Right lobe of liver (tissue), 4 donors: ENCODE data around the gene VWA7.

Experiments
- POLR2A ChIP-seq: fragments of 450-650 bp; IDR thresholded peaks from one replicate; pipeline ENCODE4 v1.6.1; 2017; ENCODE audit warnings: antibody characterized with exemption, mild to moderate bottlenecking
- TF ChIP-seq, protein P1 (sequence below), 4 donors: fragments of 200-600 bp in 3 of 4; fragments of 450-650 bp in 1 of 4; IDR thresholded peaks; one replicate each; pipeline versions ENCODE4 v1.5.1 to v1.8.0; 2016 to 2022; ENCODE audit warnings: antibody characterized with exemption in 4 of 4, mild to moderate bottlenecking in 2 of 4
- donor health status: DM: no; HTN: no; CAD: no.
- donor health status: DM: no; HTN: no; CAD: no.
- donor health status: DM: no; HTN: yes; CAD: no.

DNA sequence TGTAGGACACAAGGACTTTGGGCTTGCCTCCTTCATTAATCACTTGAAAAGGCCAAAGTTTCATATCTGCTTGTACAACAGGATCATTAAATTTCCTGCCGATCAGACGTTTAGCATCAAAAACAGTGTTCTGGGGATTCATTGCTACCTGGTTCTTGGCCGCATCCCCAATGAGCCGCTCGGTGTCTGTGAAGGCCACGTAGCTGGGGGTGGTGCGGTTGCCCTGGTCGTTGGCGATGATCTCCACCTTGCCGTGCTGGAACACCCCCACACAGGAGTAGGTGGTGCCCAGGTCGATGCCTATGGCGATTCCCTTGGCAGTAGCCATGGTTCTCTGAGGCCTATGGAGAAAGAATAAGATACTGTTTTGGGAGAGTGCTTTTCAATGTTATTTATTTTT is 34.5 kb upstream of the VWA7 start:
- TF ChIP-seq, protein P1, sequence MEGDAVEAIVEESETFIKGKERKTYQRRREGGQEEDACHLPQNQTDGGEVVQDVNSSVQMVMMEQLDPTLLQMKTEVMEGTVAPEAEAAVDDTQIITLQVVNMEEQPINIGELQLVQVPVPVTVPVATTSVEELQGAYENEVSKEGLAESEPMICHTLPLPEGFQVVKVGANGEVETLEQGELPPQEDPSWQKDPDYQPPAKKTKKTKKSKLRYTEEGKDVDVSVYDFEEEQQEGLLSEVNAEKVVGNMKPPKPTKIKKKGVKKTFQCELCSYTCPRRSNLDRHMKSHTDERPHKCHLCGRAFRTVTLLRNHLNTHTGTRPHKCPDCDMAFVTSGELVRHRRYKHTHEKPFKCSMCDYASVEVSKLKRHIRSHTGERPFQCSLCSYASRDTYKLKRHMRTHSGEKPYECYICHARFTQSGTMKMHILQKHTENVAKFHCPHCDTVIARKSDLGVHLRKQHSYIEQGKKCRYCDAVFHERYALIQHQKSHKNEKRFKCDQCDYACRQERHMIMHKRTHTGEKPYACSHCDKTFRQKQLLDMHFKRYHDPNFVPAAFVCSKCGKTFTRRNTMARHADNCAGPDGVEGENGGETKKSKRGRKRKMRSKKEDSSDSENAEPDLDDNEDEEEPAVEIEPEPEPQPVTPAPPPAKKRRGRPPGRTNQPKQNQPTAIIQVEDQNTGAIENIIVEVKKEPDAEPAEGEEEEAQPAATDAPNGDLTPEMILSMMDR (IDR thresholded peaks at IDR 0.05) = no peak
- no peak for TF ChIP-seq POLR2A
